ENCODE data around the gene PHKG2.
A peak's percentile ranks its signal among the peaks of the same experiment; 100 is the strongest.

The PHKG2 gene

GRCh38 chr16:30775392-30776188 is 27.4 kb downstream of the PHKG2 start:
- peak; percentile 43 for DNase-seq (ENCODE audit: low spot score)

DNA sequence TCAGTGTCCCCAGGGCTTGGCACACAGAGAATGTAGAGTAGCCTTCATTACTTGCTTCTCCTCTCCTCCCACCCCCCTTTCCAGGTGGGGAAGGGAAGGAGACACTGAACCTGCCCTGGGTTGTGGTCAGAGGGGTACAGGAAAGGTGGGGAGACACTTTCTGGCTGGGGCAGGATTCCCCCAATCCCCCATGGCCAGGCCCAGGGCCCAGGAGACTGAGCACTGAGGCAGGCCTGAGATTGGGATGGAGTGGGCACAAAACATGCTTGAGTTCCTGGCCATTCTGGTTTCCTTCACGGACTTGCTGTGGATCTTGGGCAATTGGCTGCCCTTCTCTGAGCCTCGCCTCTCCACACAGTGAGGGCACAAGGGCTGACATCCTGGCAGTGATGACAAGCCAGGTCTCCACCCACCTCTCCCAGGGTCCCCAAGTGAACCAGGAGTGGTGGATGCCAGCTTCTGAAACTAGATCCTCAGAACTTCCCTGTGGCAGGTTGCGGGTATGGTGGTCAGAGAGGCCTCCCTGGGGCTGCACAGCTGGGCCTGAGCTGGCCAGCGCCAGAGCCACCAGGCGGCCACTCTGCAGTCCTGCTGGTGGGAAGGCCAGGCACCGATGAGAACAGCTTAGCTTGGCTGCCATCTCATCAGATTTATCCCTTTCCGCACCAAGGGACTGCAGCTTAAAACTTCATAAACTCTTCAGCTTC is 29.5 kb downstream of the PHKG2 start:
- DNase-seq (ENCODE audit: low spot score) = no peak

GRCh38 chr16:30778549-30779244 is 30.5 kb downstream of the PHKG2 start:
- DNase-seq (ENCODE audit: low spot score) = no peak

DNA sequence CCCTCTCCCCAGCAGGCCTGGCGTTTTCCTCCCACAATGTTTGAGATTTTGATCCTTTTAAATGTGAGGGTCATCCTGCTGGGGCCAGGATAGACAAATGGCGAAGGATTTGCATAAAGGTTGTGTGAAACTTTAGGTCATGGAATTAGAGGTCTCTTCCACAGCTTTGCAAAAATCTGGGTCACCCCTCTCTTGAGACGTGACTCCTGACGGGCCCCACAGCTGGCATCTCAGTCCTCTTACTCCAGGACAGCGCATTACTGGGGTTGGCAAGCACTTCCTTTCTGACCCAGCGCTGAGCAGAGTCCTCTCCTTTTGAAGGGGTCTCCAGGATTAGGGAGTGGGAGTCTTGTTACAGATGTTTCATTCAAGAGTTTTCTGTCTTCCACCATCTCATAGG is 31.4 kb downstream of the PHKG2 start:
- DNase-seq (ENCODE audit: low spot score) = no peak

- DNase-seq (ENCODE audit: low spot score) = no peak
These were observed 31.8 kb downstream of the PHKG2 start for GRCh38 chr16:30780021-30780420.

GRCh38 chr16:30780549-30780948 is 32.3 kb downstream of the PHKG2 start:
- no peak for DNase-seq (ENCODE audit: low spot score)

DNA sequence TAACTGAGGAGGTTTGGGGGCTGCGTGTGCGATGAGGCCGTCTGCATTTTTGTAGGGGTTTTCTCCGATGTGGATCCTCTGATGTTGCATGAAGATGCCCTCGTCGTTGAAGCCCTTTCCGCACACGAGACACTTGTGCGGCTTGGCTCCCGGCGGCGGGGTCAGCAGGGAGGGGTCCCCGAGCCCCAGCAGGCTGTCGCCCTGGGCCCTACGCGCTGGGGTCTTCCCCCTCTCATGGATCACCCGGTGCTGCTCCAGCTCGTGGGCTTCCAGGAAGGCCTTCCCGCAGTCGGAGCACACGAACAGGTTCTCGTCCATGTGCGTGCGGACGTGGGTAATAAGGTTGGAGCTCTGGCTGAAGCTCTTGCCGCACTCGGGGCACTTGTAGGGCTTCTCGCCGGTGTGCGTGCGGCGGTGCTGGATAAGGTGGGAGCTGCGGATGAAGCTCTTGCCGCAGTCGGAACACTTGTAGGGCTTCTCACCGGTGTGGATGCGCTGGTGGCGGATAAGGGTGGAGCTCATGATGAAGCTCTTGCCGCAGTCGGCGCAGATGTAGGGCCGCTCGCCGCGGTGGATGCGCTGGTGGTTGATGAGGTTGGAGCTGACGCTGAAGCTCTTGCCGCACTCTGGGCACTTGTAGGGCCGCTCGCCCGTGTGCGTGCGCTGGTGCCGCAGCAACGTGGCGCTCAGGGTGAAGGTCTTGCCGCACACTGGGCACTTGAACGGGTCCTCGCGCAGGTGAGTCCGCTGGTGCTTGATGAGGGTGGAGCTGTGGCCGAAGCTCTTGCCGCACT is 34.5 kb downstream of the PHKG2 start:
- DNase-seq (ENCODE audit: low spot score) = no peak

DNA sequence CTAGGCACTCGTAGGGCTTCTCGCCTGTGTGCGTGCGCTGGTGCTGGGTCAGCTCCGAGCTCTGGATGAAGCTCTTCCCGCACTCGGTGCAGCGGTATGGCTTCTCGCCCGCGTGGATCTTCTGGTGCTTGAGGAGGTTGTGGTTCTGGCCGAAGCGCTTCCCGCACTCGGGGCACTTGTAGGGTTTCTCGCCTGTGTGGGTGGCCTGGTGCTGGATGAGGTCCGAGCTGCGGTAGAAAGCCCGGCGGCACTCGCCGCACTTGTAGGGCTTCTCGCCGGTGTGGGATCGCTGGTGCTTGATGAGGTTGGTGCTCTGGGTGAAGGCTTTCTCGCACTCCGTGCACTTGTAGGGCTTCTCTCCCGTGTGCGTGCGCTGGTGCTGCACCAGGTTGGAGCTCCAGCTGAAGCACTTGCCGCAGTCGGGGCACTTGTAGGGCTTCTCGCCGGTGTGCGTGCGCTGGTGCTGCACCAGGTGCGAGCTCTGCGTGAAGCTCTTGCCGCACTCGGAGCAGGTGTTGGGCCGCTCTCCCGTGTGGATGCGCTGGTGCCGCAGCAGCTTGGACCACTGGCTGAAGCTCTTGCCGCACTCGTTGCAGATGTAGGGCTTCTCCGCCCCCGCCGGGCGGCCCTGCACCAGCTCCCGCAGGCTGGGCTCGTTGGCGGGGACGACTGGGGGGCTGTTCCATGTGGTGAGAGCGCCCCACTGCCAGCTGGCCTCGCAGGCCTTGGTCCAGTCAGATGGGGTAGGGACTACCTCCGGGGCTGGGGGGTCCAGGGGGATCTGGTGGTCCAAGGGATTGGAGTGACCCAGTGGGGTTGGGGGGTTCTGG is 35.3 kb downstream of the PHKG2 start:
- DNase-seq (ENCODE audit: low spot score) = no peak

DNA sequence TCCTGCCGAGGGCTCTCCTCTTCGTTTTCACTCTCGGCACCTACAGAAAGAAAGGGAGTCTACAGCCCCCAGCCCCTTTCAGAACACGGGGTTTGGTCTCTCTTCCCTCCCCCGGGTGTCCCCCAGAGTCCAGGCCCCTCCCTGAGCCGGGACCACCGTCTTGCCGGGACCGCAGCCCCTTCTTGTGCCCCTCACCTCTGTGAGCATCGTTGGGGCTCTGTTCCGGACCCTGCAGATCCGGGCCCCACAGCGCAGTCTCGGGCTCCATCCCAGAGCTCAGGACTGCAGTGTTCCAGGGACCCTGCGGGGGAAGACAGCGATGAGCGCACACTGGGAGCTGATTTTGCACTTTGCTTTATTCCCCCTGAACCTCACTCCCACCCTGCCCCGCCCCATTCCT is 36.0 kb downstream of the PHKG2 start:
- no peak for DNase-seq (ENCODE audit: low spot score)

DNA sequence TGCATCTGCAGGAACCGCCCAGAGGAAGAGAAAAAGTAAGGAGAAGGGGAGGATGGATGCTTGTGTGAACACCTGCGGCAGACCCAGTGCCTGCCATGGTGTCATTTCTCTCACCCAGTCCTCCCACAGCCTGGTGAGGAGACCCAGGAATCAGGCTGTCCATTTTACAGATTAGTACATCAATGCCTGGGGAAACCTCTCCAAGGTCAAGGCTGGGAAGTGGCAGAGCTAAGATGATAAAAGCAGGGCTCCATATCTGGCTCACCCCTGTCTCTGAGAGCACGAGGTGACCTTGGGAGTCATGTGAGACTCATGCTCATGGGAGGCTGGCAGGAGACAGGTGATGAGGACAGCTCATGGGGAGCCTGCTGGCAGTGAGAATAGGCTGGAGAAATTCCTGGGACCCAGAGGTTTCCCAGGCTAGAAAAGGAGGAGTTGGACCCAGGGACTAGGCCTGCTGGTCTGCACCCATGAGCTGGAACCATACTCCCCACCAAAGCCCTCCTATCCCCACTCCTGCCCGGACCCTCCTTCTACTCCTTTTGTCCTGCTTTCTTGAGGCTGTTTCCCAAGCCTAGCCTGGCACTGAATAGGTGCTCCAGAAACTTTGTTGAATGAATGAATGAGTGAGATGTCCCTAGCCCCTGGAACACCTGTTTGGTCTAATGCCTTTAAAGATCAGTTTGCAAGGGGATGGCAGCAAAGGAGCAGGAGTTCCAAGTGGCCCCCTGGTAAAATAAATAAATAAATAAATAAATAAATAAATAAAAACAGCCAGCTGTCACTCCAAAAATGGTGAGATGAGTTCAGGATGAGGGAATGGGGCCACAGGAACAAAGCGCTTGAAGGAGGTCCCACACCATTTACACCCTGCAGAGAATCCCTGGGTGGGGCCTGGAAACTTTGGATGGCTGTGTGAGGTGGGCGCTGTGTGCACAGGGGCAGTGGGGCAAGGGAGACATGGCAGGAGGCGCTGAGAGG is 37.2 kb downstream of the PHKG2 start:
- DNase-seq (ENCODE audit: low spot score) = no peak

DNA sequence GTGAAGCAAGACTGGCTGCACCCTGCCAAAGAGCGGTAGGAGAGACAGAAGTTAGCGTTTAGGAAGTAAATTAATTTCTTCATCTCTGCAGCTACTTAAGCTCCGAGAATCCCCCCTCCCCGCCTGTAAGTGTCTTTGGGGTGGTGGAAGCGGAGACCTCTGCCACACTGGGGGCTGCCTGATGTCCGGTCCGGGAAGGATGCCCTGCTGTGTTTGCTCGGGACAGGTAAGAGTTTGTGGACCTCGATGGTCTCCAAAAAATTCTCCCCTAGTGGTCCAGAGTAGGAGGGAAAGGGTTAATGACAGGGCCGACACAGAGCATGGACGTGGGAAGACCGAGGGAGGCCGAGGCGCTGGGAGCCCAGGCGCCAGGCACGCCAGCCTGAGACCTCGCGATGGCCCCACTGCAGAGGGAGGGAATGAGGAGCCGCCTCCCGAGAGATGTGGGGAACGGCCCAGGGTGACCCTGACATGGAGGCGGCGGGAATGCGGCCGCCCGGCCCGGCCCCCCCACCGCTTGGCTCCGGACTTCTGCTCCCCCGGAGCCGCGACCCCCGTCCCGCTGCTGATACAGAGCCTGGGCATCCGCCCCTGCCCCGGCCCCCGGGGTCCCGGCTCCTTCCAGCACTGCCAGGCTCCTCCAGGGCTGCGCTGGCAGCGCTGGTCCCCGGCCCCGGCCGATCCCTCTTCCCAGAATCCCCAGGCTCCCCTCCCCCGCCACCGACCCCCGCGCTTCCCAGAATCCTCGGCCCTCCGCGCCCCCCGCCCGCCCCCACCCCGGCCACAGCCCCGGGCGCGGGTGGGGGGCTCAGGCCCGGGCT is 38.1 kb downstream of the PHKG2 start:
- no peak for DNase-seq (ENCODE audit: low spot score)

DNA sequence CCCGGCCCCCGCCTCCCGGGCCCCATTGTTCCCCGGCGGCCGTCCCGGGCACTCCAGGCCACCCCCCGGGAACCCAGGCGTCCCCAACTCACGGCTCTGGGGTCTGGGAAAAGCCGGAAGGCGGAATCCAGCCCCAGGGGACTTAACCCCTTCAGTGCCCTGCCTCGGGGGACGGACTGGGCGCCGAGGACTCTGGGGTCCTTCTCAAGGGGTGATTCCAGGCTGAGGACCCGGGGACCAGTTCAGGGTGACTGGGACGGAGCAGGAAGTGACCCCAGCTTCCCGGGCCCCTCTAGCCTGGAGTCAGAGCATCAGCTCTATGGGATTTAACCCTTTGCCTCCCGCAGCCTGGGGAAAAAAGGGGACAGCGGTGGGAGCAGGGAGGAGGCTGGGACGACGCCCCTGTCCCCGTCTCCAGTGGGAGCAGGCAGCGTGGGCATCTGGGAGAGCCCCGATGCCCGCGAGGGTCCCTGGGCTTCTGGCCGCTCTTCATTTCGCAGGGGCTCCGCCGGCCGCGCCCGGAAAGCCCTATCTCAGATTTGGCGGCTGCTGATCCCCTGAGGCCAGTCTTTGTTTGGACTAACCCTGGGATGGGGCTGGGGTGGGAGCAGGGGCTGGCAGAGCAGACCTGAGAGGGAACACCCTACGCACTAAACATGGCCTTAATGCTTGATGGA is 38.8 kb downstream of the PHKG2 start, which contains the start of gene ZNF629:
Gene ZNF629, minus strand, starts transcription at position 270 of the 677 bp plus-strand sequence. CDS start 2,723 bp downstream, outside the sequence.
- DNase-seq (ENCODE audit: low spot score) = peak; percentile 24

DNA sequence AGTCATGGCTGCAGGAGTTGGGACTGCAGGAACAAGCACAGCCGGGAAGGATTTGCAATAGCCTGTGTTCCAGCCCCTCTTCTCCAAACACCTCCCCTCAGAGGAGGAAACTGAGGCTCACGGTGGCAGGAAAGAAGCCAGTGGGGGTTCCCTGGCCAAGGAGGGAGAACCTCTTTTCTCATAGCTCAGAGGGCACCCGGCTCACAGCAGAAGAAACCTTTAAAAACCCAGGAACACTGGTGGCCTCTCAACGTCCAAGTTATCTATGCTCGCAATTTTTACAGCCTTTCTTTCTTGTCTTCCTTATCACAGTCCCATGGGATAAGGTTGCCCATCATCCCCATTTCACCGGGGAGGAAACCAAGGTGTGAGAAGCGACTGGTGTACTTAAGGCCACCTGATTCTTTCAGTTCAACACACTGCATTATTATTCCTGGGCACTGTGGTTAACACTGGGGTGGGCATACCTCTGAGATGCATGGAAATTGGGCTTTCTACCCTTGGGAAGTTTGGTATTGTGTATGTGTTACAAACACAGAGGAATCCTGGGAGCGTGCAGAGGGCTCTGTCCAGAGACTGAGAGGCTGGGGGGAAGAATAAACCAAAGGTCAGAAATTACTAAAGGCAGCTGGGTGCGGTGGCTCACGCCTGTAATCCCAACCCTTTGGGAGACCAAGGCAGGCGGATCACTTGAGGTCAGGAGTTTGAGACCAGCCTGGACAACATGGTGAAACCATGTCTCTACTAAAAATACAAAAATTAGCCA is 39.6 kb downstream of the PHKG2 start:
- DNase-seq (ENCODE audit: low spot score) = no peak

- no peak for DNase-seq (ENCODE audit: low spot score)
These were observed 45.4 kb downstream of the PHKG2 start for GRCh38 chr16:30793508-30794069.

GRCh38 chr16:30794634-30795033 is 46.4 kb downstream of the PHKG2 start:
- no peak for DNase-seq (ENCODE audit: low spot score)

- no peak for DNase-seq (ENCODE audit: low spot score)
These were observed 49.6 kb downstream of the PHKG2 start for GRCh38 chr16:30797670-30798309.
